ENCODE measurements around the gene PCSK5. TPM values are rescaled to one million over a fixed set of nuclear protein-coding genes. Genes with fewer than 3 reads are reported as not detected.

The PCSK5 gene
- total RNA-seq, 1 experiment from 2014 or later: 7.5 TPM

DNA sequence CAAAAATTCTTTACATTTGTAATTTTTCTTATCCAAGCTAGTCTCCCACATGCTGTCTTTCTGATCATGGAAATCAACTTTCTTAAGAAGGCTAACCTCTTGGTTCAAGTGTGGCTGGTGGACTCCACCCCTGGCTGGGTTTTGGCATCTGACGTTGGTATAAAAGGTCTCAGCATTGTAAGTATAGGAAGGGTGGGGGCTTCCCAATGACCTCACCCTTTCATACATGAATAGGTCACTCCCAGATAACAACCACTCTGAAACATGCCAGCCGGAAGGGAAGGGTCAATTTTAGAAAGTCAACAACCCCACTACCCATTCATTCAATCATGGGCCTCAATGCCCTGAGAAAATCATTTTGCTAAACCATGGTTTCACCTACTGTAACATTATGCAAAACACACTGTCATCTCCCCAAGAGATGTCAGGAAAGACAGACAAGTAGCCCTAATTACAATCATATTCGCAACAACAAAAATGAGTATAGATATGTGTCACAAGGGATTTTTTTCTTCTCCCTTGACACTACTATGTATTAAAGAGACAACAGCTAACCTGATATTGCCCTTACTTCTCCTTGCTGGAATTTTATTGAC is 31.9 kb upstream of the PCSK5 start:
- Histone ChIP-seq H2BK120ac (ENCODE audit: low read depth, low read length, poor library complexity, severe bottlenecking) (no peak overlapping the region), H4K91ac (ENCODE audit: insufficient read length, low read depth, low read length) (no peak overlapping the region), H2BK12ac (ENCODE audit: insufficient read length, low read depth, low read length) (no peak overlapping the region), H4K20me1 (ENCODE audit: control insufficient read depth, insufficient read depth, insufficient read length) (no peaks in the 10 kb centered on the region), H3K79me2 (ENCODE audit: insufficient read depth, low read length) (no peaks in the 10 kb centered on the region), H3K56ac (ENCODE audit: insufficient read length, low read depth, low read length) (no peak overlapping the region), H3K27ac (ENCODE audit: insufficient read length, low read depth, low read length) (no peak overlapping the region), H3K23ac (ENCODE audit: insufficient read length, low read depth, low read length) (no peak overlapping the region), H2BK15ac (ENCODE audit: low read depth, low read length) (no peak overlapping the region), H3K4ac (ENCODE audit: low read depth, low read length) (no peak overlapping the region), H3K18ac (ENCODE audit: insufficient read length, low read depth, low read length) (no peak overlapping the region), H2AFZ (ENCODE audit: low read length) (no peak overlapping the region), H3K79me1 (ENCODE audit: insufficient read depth, low read depth, low read length, poor library complexity, severe bottlenecking) (no peaks in the 10 kb centered on the region), H2BK5ac (ENCODE audit: insufficient read length, low read length) (no peak overlapping the region), H3K9ac (ENCODE audit: extremely low read depth, insufficient read length, low read length) (no peak overlapping the region), H3K4me2 (ENCODE audit: insufficient read depth, insufficient read length, low read length) (no peak overlapping the region), H3K27me3 (ENCODE audit: insufficient read depth, low read length) (no peaks in the 10 kb centered on the region), H4K5ac (ENCODE audit: insufficient read length, low read depth, low read length) (no peak overlapping the region), H4K8ac (replicated peaks; ENCODE audit: insufficient read length, low read depth, low read length) (no peak overlapping the region), H3T11ph (ENCODE audit: low read length) (no peak overlapping the region), H3K9me3 (ENCODE audit: control insufficient read depth, low read depth, low read length) (no peaks in the 10 kb centered on the region), H2BK20ac (ENCODE audit: low read depth, low read length, poor library complexity, severe bottlenecking) (no peak overlapping the region), H3K23me2 (ENCODE audit: insufficient read length, low read depth, low read length, poor library complexity, severe bottlenecking) (no peaks in the 10 kb centered on the region), H3K4me1 (ENCODE audit: insufficient read depth, low read length) (no peaks in the 10 kb centered on the region; the same call in 1 of the 2 replicates), H3K14ac (ENCODE audit: insufficient read depth, low read length) (no peak overlapping the region), H2AK5ac (ENCODE audit: insufficient read length, low read length) (no peak overlapping the region)
- Mint-ChIP-seq H3K36me3 (ENCODE audit: insufficient read depth in 1 of 3, low read depth in 3 of 3) (no peaks in the 10 kb centered on the region; a peak in 1 of 7 replicates), H3K9me3 (peaks cover 0 to 4% of the 10 kb centered on the region in 2 experiments; a peak in 2 of 5 replicates), H3K4me1 (peaks cover 4 to 6% of the 10 kb centered on the region in 2 experiments; a peak in 1 of 4 replicates), H3K4me3 (no peak overlapping the region), H3K27me3 (ENCODE audit: low read depth) (no peaks in the 10 kb centered on the region), H3K27ac (no peak overlapping the region; a peak in 1 of 7 replicates)
- no peak for TF ChIP-seq CTCF (conservative IDR thresholded peaks at IDR 0.05)
- no peak for DNase-seq
- no CpG with 5 or more reads among the region's 3 CpGs for WGBS (ENCODE audit: extremely low coverage, insufficient read length, low lambda C conversion rate)

Data from H9 (cell line).